Spleen (tissue), 11 donors: ENCODE results near the gene AP1M1. TPM values are rescaled to one million over a fixed set of nuclear protein-coding genes. Genes with fewer than 3 reads are reported as not detected.
A peak's percentile ranks its signal among the peaks of the same experiment; 100 is the strongest.

ENCODE experiments used
- DNase-seq: peaks from one replicate; pipeline ENCODE4 v3.0.0-alpha.2; 2020
- H3K27ac ChIP-seq, 8 donors: fragments of 200-600 bp; sonication (generic) in 7 of 8; 1 replicate in 4 of 8; 2 replicates in 4 of 8; pipeline versions ENCODE4 v1.5.0 to v1.8.0; 2016 to 2021; ENCODE audit warnings: inconsistent platforms in 4 of 8, mild to moderate bottlenecking in 4 of 8, moderate library complexity in 1 of 8
- H3K27me3 ChIP-seq, 7 donors: fragments of 200-600 bp; sonication (generic) in 6 of 7; replicated peaks in 1 of 7; 1 replicate in 4 of 7; 2 replicates in 3 of 7; pipeline versions ENCODE4 v1.5.0 to v1.8.0; 2016 to 2021; ENCODE audit warnings: inconsistent platforms in 3 of 7, mild to moderate bottlenecking in 1 of 7
- H3K36me3 ChIP-seq, 6 donors: fragments of 200-600 bp; sonication (generic) in 5 of 6; 1 replicate in 4 of 6; 2 replicates in 2 of 6; pipeline versions ENCODE4 v1.5.0 to v1.8.0; 2016 to 2021; ENCODE audit warnings: inconsistent platforms in 2 of 6
- H3K4me1 ChIP-seq, 6 donors: fragments of 200-600 bp; sonication (generic) in 5 of 6; 1 replicate in 3 of 6; 2 replicates in 3 of 6; pipeline versions ENCODE4 v1.5.0 to v1.8.0; 2016 to 2021; ENCODE audit warnings: inconsistent platforms in 3 of 6
- H3K4me3 ChIP-seq, 8 donors: fragments of 200-600 bp; sonication (generic) in 7 of 8; 1 replicate in 4 of 8; 2 replicates in 4 of 8; pipeline versions ENCODE4 v1.5.0 to v1.8.0; 2016 to 2021; ENCODE audit warnings: inconsistent platforms in 4 of 8, mild to moderate bottlenecking in 4 of 8, moderate library complexity in 2 of 8
- H3K9me3 ChIP-seq, 8 donors: fragments of 200-600 bp; sonication (generic) in 7 of 8; 1 replicate in 4 of 8; 2 replicates in 4 of 8; pipeline versions ENCODE4 v1.5.0 to v1.8.0; 2016 to 2021; ENCODE audit warnings: inconsistent platforms in 4 of 8
- CTCF ChIP-seq, 11 experiments: fragments of 200-600 bp in 7 of 11; fragments of 450-650 bp in 4 of 11; sonication (generic) in 4 of 11; IDR thresholded peaks in 8 of 11; conservative IDR thresholded peaks in 3 of 11; 1 replicate in 7 of 11; 2 replicates in 4 of 11; pipeline versions ENCODE4 v1.4.0 to v1.8.0; 2016 to 2021; ENCODE audit warnings: antibody characterized with exemption in 11 of 11, inconsistent platforms in 4 of 11, mild to moderate bottlenecking in 1 of 11
- POLR2A ChIP-seq, 3 donors: fragments of 450-650 bp; IDR thresholded peaks; one replicate each; pipeline ENCODE4 v1.5.1; 2017; ENCODE audit warnings: antibody characterized with exemption in 3 of 3, mild to moderate bottlenecking in 1 of 3
- POLR2AphosphoS5 ChIP-seq, 3 donors: sonication (generic); formaldehyde crosslinking; IDR thresholded peaks; one replicate each; pipeline ENCODE4 v1.5.1; 2017; ENCODE audit warnings: antibody characterized with exemption in 3 of 3
- WGBS, 5 donors: extraction: QIAGEN DNeasy Blood & Tissue Kit in 3 of 5; methylation state at CpG; one replicate each; pipeline versions ENCODE4 v1.1.5 to v1.1.7; 2013 to 2018; 5-methylcytosine and 5-hydroxymethylcytosine counted together
- intact Hi-C: fragments of 100-400 bp; cut with DNase I; formaldehyde crosslinking; loops from one replicate; pipeline ENCODE4 v1.15.0; 2023; ENCODE audit warnings: low total_unique reads
- polyA plus RNA-seq, 3 donors: library from polyadenylated mRNA; stranded (reverse); fragments of 200-250 nt; gene quantifications; one replicate each; pipeline ENCODE4 v1.2.1, GENCODE V29; 2013
- total RNA-seq, 7 donors: library from RNA; depleted of rRNA in 3 of 7; stranded (reverse); fragments of >200 nt in 3 of 7; fragmentation: NEBNext Ultra II Directional in 4 of 7; extraction: Animal tissue kit (Norgen Biotek cat#: 25700) in 4 of 7; gene quantifications; one replicate each; pipeline versions ENCODE4 v1.1.0 to v1.2.1, GENCODE V29; 2016 to 2021
- donor health status: healthy with polysubstance abuse.
- donor health status: DM: no; HTN: no; CAD: no; lungs with moderate emphysema.
- donor health status: DM: no; HTN: no; CAD: no.
- donor health status: Bipolar disorder and iron deficiency.
- donor health status: healthy.
- donor health status: DM: no; HTN: no; CAD: no.
- donor health status: DM: yes; HTN: yes; CAD: no.

Gene AP1M1
- total and polyA plus RNA-seq, 10 donors: 27.9 to 82.8 (median 60.5) TPM

GRCh38 chr19:16205205-16206045 is 7.7 kb downstream of the AP1M1 start:
- peak; percentile 51 for DNase-seq
- intact Hi-C loops: no loop called here
- no peak overlapping the region for H3K4me3 ChIP-seq
- no peaks in the 10 kb centered on the region for H3K9me3 ChIP-seq
- no peak for TF ChIP-seq CTCF (IDR thresholded peaks at IDR 0.05 in 8 of 11, conservative IDR thresholded peaks at IDR 0.05 in 3 of 11)
- TF ChIP-seq POLR2A (IDR thresholded peaks at IDR 0.05): no peak
- TF ChIP-seq POLR2AphosphoS5 (IDR thresholded peaks at IDR 0.05): no peak
- H3K27ac ChIP-seq: no peak overlapping the region
- 80 to 87% (median 82%) methylated on average over 10 to 11 of the region's 11 CpGs for WGBS, 5 donors
- H3K4me1 ChIP-seq: peaks cover 0 to 33% (median 8%) of the 10 kb centered on the region in 6 donors
- H3K36me3 ChIP-seq: peaks cover 0 to 100% (median 82%) of the 10 kb centered on the region in 6 donors
- H3K27me3 ChIP-seq: no peaks in the 10 kb centered on the region

- peak; percentile 42 for DNase-seq
- TF ChIP-seq POLR2AphosphoS5 (IDR thresholded peaks at IDR 0.05): peak in 1 of 3 donors; percentile 29
- TF ChIP-seq POLR2A (IDR thresholded peaks at IDR 0.05): no peak
- no peaks in the 10 kb centered on the region for H3K27me3 ChIP-seq
- H3K4me3 ChIP-seq: no peak overlapping the region
- 86 to 96% (median 93%) methylated on average over 10 to 14 of the region's 14 CpGs for WGBS, 5 donors
- H3K27ac ChIP-seq: no peak overlapping the region
- H3K9me3 ChIP-seq: no peaks in the 10 kb centered on the region
- peaks cover 0 to 100% (median 84%) of the 10 kb centered on the region in 6 donors for H3K36me3 ChIP-seq
- peaks cover 0 to 26% (median 6%) of the 10 kb centered on the region in 6 donors for H3K4me1 ChIP-seq
- intact Hi-C loops: no loop called here
Observed at GRCh38 chr19:16206046-16206605, 8.4 kb downstream of the AP1M1 start.

- no peaks in the 10 kb centered on the region for H3K9me3 ChIP-seq
- WGBS, 5 donors: 93 to 97% (median 95%) methylated on average over 7 of the region's 7 CpGs
- H3K4me1 ChIP-seq: peaks cover 0 to 23% (median 5%) of the 10 kb centered on the region in 6 donors
- H3K27ac ChIP-seq: no peak overlapping the region
- no peak overlapping the region for H3K4me3 ChIP-seq
- intact Hi-C loops: no loop called here
- H3K36me3 ChIP-seq: peaks cover 0 to 100% (median 86%) of the 10 kb centered on the region in 6 donors
- TF ChIP-seq POLR2AphosphoS5 (IDR thresholded peaks at IDR 0.05): no peak
- TF ChIP-seq CTCF (IDR thresholded peaks at IDR 0.05 in 8 of 11, conservative IDR thresholded peaks at IDR 0.05 in 3 of 11): no peak
- no peak for TF ChIP-seq POLR2A (IDR thresholded peaks at IDR 0.05)
- DNase-seq: peak; percentile 19
- no peaks in the 10 kb centered on the region for H3K27me3 ChIP-seq
Observed at GRCh38 chr19:16206637-16207036, 8.9 kb downstream of the AP1M1 start.

GRCh38 chr19:16207063-16207462 is 9.4 kb downstream of the AP1M1 start:
- intact Hi-C loops: no loop called here
- peak; percentile 44 for DNase-seq
- Histone ChIP-seq H3K36me3 (peaks cover 0 to 100% (median 84%) of the 10 kb centered on the region in 6 donors), H3K9me3 (no peaks in the 10 kb centered on the region), H3K27ac (no peak overlapping the region), H3K4me1 (peaks cover 0 to 19% (median 3%) of the 10 kb centered on the region in 6 donors), H3K4me3 (no peak overlapping the region), H3K27me3 (no peaks in the 10 kb centered on the region)
- WGBS, 5 donors: 93 to 99% (median 95%) methylated on average over 10 of the region's 10 CpGs
- peak in 1 of 3 donors; percentile 27 for TF ChIP-seq POLR2AphosphoS5 (IDR thresholded peaks at IDR 0.05)
- TF ChIP-seq CTCF (IDR thresholded peaks at IDR 0.05 in 8 of 11, conservative IDR thresholded peaks at IDR 0.05 in 3 of 11): no peak
